NCI-H2196 (cell line): ENCODE measurements around the gene TSPEAR.
"Not testable (repeated sequence)": the region's sequence is repeated elsewhere in the genome, so short reads cannot be mapped to it uniquely, and the experiment has no call there.

Source experiments
- DNase-seq: peaks from one replicate; lab custom pipeline; 2025; ENCODE audit not compliant: unreplicated experiment; lab: John Stamatoyannopoulos, UW

Gene TSPEAR

DNA sequence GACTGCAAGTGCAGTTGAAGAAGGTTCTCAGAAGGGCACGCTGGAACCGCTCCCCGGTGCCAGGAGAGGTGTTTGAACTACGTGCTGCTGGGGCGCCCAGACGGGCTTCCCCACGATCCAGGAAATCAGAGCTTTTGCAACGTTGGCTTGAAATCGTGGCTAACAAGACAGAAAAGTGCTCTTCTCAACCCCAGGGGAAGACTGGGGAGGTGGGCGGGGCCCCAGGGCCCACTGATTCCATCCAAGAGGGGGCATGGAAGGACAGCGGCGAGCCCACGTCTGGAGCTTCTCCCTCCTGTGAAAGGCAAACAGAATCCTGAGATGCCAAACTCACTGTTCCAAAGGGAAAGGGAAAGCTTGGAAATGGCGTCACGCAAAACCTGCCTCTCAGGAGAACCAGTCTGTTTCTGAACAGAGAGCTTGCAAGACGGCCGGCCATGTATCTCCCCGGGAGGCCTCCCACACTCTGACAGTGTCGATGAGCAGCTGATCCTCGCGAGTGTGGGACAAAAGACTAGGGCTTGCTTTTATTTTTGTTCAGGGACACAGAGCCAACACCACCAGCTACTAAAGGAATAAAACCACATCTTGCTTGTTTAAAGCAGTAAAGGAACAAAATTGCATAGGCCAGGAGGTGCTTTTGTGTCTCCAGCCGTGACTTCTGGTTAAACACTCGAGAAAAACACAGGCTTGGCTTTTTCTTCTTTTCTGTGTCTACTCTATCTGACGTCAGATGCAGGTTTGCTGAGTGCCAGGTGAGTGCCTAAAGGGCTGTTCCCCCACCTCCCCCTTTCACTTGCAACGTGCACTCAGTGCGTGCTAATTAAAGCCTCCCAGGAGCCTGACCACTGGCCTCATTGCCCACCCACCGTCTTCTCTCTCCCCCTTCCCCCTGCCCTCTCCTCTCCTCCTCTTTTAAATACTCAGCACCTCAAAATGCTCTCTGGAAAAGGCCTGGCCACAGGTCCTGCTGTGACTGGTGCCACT, 214.5 kb downstream of the TSPEAR start:
- DNase-seq = no peak

DNA sequence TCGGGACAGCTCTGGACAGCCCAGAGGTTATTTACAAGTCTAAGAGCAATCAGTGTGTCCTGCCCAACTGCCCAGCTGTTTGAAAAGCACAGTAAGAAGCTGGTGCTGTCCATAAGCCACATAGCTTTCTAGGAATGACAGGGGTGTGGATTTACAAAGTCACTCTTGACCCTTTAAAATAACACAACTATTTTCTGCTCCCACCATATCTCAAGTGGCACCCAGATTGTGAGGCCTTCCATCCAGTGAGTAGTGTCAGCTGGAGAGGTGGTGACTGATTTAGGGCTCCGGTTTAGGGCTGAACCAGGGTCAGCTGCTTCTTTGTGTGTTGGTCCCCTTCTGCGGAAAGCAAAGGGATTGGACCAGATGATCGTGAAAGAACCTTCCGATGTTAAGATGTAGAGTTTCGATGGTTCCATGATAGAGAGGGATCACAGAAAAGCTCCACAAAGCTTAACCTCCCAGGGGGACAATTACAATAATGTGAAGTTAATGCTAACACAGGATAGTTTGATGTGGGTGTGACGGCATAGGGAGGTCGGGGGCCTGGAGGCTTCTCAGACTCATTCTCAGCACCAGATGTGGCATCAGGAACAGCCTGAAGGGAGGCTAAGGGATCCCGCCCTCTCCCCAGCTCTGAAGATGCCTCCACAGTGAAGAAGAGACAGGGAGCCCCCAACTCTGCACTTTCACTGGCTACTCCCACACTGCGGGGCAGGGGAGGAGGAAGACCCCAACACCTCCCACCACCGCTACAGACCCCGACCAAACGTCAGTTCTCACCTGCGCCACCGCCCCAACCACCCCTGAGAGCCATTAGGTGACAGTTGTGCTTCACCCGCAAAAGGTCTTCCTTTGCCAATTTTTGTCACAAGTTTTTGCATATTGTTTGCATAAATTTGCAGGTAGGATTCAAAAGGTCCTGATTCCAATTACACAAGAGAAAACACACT, 215.5 kb downstream of the TSPEAR start:
- no peak for DNase-seq

DNA sequence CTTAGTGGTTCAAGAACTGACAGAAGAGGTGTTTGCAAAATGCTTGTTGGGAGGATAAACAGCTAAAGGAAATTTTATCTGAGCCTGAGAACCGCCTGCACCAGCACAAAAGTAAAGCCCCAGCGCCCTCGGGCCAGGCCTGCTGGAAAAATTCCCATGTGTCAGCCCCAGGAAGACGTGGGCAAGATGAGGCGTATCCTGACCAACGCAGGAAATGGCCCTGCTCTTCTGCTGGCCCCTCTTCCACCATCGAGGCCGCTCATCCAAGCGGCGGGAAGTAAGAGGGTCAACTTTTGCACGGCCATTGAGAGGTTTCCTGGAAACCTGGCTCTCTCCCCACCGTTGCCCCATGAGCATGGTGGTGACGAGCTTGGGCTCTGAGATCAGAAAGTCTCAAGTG, 216.4 kb downstream of the TSPEAR start:
- DNase-seq = no peak

DNA sequence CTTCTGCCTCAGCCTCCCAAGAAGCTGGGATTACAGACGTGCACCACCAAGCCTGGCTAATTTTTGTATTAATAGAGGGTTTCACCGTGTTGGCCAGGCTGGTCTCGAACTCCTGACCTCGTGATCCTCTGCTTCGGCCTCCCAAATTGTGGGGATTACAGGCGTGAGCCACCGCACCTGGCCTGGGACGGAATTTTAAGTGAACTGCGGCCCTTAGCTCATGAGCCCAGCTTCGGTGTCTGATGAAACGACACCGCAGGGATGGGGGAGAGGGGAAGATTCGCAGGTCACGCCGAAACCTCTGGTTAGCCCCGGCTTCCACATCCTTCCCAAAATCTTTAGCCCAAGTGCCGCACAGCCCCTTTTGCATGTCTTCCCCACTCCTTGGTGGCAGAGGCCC, 217.0 kb downstream of the TSPEAR start:
- DNase-seq = no peak

DNA sequence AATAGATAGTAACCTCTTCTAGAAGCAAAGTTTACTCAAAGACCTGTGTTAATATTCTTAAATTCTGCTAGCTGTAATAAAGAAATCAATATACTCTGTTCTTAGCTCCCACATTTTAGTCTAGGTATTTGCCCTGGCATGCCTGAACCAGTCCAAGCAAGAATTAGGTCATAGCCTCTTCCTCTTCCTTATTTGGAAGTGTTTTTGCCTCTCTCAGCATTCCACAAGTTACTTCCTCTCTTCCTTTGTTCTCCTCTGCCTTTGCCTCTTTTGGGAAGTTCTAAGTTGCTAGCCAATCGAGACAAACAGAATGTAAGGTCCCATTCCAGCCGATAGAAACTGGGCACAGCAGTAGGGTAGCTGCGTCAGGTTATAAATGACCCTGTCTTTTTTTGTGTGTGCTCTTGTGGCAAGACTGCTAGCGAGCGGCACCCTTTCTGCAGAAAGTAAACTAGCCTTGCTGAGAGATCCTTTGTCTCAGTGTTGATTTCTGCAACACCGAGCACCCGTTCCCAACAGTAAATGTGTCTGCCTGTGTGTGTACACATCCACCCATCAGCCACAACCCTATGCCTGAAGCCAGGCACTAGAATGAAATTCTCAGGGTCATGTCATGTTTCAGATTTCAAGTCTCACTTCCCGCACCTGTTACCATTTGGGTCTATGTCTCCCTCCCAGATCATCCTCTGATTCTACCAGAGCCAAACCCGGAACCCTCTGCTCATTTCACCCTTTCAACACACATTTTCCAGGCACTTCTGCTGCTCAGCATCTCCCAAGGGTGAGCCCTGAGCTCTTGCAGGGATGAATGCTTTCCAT, 218.6 kb downstream of the TSPEAR start:
- DNase-seq = no peak

DNA sequence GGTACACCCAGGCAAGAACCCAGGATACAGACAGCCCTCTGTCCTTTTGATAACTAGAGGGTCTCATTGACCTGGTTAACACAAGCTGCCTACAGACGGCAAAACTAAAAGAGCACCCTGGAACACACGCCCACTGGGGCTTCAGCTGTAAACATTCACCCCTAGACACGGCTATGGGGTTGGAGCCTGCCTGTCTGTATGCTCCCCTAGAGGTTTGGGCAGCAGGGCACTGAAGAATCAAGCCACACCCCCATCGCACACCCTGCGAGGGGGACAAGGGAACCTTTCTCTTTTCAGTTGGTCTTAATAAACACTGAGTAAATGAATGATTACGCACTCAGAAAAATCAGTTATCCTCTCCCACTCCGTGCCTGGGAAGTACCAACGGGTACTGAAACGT, 220.6 kb downstream of the TSPEAR start:
- DNase-seq = no peak

DNA sequence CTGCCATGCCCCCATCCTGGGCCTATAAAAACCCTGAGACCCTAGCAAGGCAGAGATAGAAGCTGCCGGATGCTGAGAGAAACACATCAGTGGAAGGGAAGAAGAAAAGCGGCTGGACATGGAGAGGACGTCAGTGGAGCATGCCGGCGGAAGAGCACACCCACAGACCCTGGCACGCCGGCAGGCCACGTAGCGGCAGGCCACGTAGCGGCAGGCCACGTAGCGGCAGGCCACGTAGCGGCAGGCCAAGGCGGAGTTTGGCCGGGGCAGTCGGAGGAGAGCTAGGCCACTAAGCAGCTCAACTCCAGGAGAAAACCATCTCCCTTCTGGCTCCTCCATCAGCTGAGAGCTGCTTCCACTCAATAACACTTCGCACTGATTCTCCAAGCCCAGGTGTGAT, 221.0 kb downstream of the TSPEAR start:
- DNase-seq = no peak

DNA sequence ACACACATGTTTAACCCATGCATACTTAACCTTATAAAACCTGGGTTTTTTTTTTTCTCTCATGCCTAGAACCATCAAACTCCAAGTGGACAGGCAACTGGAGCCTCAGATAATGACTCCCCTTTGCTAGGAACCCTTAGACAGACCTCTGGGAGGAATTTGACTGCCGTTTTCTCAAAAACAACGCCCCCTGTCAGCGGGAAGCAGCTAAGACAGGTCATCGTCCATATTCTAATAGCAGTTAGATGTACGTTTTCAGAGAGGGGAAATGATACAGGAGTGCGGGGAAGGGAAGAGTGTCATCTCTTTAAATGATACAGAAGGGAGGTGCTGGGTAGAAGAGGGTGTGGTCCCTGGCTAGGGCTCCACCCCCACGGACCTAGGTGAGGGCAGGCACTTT, 221.4 kb downstream of the TSPEAR start:
- no peak for DNase-seq

DNA sequence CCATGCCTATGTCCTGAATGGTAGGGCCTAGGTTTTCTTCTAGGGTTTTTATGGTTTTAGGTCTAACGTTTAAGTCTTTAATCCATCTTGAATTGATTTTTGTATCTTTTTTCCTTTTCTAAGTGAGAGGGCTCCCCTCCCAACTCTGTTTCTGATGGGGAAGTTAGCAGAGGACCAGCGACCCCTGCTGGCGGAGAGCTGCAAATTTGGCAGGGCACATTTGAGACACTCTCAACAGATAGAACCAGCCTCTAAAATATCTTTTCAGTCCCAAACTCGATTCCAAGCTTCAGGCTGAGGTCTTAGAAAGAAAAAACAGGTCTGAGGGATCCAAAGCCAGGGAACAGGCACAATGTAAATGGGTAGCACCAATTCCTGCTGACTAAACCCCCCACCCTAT, 223.5 kb downstream of the TSPEAR start:
- DNase-seq = no peak

DNA sequence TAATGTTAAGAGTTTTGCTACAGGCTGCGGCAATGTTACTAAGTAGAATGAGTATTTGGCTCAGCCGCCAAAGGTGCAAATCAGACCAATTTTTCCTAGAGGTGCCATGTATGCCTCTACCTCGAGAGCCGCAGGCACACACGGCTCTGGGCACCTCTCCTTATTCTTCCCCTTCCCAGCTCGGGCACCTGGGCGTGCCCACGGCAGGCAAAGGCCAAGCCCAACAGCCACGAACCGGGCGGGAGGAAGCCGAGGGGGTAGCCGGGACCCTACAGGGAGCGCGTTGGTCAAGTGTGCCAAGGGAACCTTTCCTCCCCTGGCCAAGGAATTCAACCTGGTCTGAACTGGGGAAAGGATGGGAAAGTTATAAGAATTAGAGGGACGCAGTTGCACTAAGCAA, 225.1 kb downstream of the TSPEAR start:
- DNase-seq = no peak

DNA sequence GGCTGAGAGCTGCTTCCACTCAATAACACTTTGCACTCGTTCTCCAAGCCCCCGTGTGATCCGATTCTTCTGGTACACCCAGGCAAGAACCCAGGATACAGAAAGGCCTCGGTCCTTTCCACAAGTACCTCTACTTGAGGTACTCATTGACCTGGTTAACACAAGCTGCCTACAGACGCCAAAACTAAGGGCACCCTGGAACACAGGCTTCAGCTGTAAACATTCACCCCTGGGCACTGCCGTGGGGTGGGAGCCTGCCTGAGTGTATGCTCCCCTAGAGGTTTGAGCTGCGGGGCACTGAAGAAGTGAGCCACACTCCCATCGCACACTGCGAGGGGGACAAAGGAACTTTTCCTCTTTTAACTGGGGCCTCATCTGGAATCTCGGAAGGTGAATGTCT, 225.6 kb downstream of the TSPEAR start:
- no peak for DNase-seq

DNA sequence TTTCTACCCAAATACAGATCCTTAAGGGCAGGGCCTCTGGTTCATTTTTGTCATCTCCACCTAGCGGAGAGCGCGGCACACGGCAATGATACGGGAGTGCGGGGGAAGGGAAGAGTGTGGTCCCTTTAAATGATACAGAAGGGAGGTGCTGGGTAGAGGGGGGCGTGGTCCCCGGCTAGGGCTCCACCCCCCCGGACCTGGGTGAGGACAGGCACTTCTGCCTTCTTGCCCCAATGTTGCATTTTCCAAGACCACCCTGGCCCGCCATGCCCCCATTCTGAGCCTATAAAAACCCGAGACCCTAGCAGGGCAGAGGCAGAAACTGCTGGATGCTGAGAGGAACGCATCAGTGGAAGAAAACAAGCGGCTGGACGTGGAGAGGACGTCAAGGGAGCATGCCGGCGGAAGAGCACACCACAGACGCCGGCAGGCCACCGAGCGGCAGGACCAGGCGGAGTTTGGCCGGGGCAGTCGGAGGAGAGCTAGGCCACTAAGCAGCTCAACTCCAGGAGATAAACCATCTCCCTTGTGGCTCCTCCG, 226.0 kb downstream of the TSPEAR start:
- no peak for DNase-seq

DNA sequence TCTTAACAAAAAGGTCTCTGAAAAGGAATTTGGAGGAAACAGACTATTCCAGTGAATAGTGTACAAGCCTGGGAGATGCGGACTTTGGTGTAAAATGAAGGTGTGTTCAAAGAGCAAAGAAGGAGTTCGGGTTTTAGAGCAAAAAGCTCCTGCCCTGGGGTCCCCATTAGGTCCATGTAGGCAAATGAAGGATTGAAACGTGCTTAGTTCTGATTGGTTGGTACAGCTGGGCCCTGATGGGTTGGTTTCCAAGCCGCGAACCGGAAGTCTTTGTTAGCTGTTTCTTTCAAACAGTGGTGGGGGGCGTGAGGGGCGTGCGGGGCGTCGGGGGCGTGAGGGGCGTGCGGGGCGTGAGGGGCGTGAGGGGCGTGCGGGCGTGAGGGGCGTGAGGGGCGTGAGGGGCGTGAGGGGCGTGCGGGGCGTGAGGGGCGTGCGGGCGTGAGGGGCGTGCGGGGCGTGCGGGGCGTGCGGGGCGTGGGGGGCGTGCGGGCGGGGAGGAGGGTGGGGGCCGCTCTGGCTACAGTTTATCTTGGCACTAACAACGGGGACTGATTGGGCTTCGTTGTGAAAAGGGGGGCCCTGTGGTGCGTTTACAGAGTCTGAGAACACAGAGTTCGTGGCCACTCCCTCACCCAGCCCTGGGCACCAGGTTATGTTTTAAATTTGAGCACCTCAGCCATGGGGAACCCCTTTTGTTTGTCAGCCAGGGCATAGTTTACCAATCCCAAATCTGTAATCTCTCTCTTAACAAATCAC, 226.7 kb downstream of the TSPEAR start:
- DNase-seq = no peak

DNA sequence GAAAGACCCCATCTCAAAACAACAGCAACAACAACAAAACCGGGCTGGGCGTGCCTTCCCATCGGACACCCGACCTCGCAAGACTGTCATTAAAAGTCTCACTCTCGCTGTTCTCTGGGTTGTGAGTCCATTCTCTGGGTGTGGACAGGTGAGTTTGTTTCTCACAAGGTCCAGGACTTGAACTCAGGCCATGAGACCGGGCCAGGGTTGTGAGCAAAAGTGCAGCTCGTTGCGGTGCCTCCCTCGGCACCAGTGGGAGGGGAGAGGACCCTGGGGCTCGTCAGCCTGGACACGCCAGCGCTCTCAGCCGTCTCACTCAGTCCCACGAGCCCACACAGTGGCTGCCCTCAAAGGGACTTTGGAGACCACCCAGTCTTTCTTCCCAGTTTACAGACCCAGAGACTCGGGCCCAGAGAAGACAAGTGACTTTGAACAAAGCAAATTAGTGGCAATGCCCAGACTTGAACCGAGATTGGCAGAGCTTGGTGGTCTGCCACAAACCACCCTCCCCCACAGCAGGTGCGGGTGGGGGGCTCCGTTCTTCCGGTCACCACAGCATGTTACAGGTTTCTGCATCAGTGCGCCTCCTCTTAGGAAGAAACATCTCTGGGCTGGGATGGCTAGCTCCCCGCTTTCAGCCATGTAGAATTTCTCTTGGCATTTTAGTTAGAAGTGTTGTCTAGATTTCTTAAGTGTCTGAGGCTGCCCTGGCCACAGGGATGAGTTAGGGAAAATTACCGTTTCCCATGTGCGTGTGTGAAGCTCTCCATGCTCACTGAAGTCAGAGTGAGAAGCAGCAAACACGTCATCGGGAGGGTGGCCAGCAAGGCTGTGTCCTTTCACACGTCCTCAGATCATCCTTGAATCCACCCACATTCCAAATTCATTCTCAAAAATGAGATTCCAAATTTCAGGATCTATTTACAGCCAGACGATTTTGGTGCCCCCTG, 227.8 kb downstream of the TSPEAR start:
- DNase-seq = no peak

DNA sequence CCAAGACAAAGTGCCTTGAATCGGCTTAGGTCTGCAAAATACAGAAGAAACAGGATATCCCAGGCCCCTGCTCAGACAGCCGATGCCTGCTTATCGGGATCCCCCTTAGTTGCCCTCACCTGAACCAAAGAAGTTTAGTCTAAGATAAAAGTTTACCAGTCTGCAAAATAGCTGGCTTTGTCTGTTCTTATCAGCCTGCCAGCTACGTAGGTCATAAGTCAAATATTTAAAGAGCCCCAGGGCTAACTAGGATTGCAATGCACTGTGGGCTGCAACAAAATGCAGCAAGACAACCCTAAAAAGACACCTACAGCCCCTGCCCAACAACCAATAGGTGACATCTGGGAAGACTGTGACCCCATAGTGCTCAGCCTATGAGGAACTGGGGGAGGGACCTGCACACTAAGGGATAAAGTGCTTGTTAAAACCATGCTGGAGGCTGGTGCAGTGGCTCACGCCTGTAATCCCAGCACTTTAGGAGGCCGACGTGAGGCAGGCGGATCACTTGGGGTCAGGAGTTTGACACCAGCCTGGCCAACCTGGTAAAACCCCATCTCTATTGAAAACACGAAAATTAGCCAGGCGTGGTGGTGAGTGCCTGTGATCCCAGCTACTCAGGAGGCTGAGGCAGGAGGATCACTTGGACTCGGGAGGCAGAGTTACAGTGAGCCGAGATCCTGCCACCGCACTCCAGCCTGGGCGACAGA, 228.6 kb downstream of the TSPEAR start:
- DNase-seq = no peak

DNA sequence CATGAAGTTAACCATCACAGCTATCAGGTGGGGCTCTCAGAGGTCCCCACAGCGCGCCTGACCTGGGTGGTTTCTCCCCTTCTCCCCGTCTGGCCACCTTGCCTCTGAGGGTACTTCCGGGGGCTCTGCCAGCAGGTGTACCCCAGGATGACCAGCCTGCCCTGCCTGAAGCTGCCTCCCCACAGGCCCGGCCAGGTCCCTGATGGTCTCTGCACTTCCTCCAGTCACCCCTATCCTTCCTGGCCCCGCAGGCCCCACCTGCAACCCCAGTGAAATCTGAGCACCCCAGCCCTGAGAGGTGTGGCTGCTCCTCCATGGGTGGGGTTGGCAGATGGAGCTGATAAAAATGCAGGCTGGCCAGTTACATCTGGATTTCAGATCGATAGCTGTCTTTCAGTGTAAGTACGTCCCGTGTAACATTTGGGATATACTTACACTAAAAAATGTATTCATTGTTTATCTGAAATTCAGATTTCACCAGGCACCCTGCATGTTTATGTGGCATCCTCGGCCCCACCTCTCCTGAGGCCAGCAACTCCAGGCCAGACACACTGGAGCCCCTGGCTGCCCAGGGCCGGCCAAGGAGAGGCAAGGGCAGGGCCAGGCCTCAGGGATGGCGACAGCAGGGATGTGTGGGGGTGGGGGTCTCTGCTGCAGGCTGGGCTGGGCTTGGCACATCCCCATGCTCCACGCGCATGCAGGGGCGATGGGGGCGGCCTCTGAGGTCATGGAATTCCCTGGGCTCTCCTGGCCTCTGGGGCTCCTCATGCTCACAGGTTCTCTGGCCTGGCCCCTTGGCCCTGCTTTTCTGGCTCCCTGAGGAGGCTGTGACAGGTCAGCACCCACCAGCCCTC, 230.9 kb downstream of the TSPEAR start:
- DNase-seq = no peak

DNA sequence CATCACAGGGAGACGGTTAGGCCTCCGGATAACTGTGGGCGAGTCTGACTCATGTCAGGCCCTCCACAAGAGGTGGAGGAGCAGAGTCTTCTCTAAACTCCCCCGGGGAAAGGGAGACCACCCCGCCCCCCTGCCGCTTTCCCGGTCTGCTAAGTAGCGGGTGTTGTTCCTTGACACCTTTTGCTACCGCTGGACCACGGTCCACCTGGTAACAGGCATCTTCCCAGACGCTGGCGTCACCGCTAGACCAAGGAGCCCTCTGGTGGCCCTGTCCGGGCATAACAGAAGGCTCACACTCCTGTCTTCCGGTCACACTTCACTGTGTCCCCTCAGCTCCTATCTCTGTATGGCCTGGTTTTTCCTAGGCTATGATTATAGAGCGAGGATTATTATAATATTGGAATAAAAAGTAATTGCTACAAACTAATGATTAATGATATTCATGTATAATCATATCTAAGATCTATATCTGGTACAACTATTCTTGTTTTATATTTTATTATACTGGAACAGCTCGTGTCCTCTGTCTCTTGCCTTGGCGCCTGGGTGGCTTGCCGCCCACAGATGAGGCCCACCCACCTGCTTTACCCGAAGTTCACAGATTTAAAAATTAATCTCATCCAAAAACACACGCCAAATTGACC, 231.7 kb downstream of the TSPEAR start:
- DNase-seq = not testable (repeated sequence)
